GM12873 (cell line): Measurements from ENCODE around the gene ACAP1.

Source experiments
- TF ChIP-seq, protein P1 (sequence below): IDR thresholded peaks from 2 replicates; pipeline ENCODE4 v1.5.1; 2012; ENCODE audit warnings: low read depth, mild to moderate bottlenecking, moderate library complexity, low read length, control low read depth; ENCODE audit not compliant: insufficient read depth; ENCODE audit errors: missing control alignments

The ACAP1 gene

DNA sequence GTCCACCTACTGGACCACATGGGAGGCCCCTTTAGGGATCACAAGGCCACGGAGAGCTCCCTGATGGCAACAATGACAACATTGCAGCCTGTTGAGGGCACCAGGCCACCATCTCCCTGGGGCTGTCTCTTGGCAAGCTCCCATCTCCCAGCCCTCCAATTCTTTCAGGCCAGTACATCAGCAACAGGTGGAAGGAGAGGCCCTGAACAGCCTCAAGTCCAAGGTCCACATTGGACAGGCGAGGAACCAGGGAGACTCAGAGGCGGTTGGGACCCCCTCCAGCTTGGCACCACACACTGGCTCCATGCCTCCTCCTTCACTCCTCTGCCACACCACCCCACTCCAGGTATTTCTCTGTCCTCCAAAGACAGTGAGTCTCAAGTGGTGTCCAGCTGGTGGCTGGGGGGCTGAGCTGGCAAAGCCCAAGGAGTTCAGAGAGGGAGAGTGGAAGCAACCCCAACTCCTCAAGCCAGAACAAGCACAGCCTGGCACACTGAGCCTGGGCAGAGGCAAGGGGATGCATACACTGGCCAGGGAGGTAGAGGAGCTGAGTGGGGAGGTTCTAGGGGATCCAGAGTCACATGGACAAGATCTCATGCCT lies 1.3 kb upstream of the ACAP1 start:
- TF ChIP-seq, protein P1, sequence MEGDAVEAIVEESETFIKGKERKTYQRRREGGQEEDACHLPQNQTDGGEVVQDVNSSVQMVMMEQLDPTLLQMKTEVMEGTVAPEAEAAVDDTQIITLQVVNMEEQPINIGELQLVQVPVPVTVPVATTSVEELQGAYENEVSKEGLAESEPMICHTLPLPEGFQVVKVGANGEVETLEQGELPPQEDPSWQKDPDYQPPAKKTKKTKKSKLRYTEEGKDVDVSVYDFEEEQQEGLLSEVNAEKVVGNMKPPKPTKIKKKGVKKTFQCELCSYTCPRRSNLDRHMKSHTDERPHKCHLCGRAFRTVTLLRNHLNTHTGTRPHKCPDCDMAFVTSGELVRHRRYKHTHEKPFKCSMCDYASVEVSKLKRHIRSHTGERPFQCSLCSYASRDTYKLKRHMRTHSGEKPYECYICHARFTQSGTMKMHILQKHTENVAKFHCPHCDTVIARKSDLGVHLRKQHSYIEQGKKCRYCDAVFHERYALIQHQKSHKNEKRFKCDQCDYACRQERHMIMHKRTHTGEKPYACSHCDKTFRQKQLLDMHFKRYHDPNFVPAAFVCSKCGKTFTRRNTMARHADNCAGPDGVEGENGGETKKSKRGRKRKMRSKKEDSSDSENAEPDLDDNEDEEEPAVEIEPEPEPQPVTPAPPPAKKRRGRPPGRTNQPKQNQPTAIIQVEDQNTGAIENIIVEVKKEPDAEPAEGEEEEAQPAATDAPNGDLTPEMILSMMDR: no peak

DNA sequence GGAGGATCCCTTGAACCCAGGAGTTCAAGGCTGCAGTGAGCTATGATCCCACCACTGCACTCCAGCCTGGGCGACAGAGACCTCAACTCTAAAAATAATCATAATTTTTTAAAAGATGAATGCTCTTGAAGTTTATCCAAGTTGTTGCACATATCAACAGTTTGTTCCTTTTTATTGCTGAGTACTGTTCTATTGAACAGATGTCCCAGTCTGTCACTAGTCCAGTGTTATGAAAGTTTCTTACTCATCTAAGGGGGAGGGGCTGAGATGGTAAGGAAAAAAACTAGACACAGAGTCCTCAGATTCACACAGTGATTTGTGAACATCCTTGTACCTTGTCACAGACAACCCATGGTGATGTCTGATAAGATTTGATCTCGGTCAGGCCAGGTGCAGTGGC lies 3.9 kb downstream of the ACAP1 start:
- TF ChIP-seq, protein P1: no peak

DNA sequence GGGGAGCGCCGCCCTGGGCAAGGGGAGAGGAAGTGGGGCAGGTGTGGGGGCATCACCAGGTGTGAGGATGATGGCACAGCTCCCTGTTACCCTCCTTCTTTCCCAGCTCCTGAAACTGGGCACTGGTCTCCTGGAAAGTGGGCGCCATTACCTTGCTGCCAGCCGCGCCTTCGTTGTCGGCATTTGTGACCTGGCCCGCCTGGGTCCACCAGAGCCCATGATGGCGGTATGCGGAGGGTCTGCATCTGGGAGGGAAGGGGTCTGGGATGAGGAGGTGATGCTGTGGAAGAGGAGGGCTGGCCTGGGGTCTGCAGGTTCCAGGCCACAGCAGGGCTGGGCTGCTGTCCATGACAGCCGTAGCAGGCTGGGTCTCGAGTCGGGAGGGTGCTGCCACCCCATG lies 5.5 kb downstream of the ACAP1 start:
- TF ChIP-seq, protein P1: no peak

DNA sequence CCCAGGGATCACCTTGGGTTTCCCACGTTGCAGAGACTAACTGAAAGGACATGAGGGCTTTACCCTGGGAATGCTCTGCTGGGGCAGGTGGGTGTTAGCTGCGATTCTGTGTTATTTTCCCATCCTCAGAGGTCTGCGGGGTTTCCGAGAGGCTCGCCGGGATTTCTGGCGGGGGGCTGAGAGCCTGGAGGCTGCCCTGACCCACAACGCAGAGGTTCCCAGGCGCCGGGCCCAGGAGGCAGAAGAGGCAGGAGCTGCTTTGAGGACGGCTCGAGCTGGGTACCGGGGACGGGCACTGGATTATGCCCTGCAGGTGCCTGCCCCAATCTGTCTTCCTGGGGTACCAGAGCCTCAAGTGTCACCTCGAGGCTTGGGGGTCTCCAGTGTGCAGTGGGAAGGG lies 6.9 kb downstream of the ACAP1 start:
- TF ChIP-seq, protein P1: no peak

DNA sequence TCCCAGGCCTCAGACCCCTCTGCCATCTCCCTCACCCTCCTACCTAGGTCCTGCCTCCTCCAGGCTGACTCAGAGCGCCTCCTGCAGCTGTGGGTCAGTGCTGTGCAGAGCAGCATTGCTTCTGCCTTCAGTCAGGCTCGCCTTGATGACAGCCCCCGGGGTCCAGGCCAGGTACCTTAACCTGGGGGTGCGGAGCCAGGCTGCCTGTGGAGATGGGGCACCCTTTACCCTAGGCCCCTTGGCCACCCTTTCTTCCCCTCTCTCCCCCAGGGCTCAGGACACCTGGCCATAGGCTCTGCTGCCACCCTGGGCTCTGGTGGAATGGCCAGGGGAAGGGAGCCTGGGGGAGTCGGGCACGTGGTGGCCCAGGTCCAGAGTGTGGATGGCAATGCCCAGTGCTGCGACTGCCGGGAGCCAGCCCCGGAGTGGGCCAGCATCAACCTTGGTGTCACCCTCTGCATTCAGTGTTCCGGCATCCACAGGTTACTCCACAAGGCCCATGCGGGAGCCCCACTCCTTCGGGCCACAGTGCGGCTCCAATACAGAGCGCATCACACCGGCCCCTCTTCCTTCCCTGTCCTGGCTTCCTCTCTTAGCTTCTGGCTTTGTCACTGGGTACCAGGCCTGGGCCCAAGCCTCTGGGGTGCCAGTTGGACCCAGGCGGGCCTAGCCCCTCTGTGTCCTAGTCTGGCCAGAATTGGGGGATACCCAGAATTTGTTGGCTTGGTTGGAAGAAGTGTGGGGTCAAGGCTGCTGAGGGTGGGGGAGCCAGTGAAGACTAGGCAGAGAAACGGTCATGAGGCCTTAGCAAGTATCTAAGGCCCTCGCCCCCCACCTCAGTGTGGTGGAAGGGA lies 10.7 kb downstream of the ACAP1 start:
- TF ChIP-seq, protein P1: no peak

DNA sequence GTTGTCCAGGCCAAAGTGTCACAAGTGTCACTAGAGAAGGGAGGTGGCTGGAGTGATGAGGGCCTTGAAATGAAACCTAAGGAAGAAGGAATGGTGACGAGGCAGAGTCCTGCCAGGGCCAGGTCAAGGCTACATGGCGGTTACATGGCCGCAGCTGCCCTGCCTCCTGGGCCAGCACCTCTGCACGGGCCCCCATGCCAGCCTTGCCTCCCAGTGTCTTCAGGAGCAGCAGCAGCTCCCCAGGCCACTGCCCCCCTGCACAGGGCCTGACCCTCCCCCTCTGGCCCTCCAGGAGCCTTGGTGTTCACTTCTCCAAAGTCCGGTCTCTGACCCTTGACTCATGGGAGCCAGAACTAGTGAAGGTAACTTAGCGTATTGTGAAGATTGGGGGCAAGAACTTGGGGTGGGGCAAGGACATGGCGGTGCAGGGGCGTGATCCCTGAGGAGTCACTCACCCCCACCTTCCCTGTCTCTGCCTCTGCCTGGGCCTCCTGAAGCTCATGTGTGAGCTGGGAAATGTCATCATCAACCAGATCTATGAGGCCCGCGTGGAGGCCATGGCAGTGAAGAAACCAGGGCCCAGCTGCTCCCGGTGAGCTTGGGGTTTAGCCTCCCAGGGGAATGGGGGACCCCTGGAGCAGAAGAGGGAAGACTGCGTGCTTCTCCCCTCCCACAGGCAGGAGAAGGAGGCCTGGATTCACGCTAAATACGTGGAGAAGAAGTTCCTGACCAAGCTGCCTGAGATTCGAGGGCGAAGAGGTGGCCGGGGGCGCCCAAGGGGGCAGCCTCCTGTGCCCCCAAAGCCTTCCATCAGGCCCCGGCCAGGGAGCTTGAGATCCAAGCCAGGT lies 11.5 kb downstream of the ACAP1 start:
- TF ChIP-seq, protein P1: no peak
